HCT116 (cell line): ENCODE results near the gene SRGAP3. TPM values are rescaled to one million over a fixed set of nuclear protein-coding genes. Genes with fewer than 3 reads are reported as not detected.

Experiments used
- ATAC-seq: fragments of 200-7000 bp; cut with Tn5 transposase; 2 replicates; pipeline ENCODE4 v1.9.1; 2020; ENCODE audit warnings: mild to moderate bottlenecking, moderate library complexity
- BruUV-seq: library from RNA; stranded (reverse); fragments of 400-500 nt; replicated peaks from 2 replicates; lab custom pipeline; 2021; lab: Mats Ljungman, UMichigan
- CTCF ChIA-PET: fragments of 300-600 bp; sonication (Branson Sonifier 250); formaldehyde crosslinking; loops from one replicate; lab custom pipeline; 2021; ENCODE audit warnings: antibody characterized with exemption; lab: Charles Lee
- POLR2A ChIA-PET: fragments of 300-600, 350-600 bp; sonication (Branson Sonifier 250); formaldehyde crosslinking; loops from one replicate; lab custom pipeline; 2021; ENCODE audit warnings: antibody characterized with exemption; lab: Charles Lee
- RAD21 ChIA-PET, 2 experiments: fragments of 300-600 bp; sonication (Branson Sonifier 250); formaldehyde crosslinking; loops; one replicate each; lab custom pipeline; 2023; ENCODE audit warnings: low total read pairs in 2 of 2; ENCODE audit not compliant: uncharacterized antibody in 2 of 2, unreplicated experiment in 2 of 2, low non-redundant PET in 1 of 2; lab: Charles Lee
- DNase-seq: peaks from one replicate; pipeline ENCODE4 v3.0.0-alpha.2; 2010; ENCODE audit warnings: low read depth, low spot score
- H2AFZ ChIP-seq: fragments of 200-600 bp; shearing (Covaris generic), sonication (generic); 2 replicates; pipeline ENCODE4 v1.6.1; 2017; ENCODE audit warnings: low read depth, mixed run types, mixed read lengths, antibody characterized with exemption, low read length; ENCODE audit not compliant: poor library complexity, severe bottlenecking
- H3K27ac ChIP-seq: 2 replicates; pipeline ENCODE4 v1.5.1; 2012; ENCODE audit warnings: low read depth, low read length
- H3K27me3 ChIP-seq: fragments of 200-600 bp; sonication (generic); 2 replicates; pipeline ENCODE4 v1.6.1; 2016; ENCODE audit warnings: mixed run types, low read length, mixed read lengths; ENCODE audit not compliant: insufficient read depth
- H3K36me3 ChIP-seq, 2 experiments: fragments of 200-500 bp in 1 of 2; fragments of 200-600 bp in 1 of 2; sonication (Bioruptor generic) in 1 of 2; sonication (generic) in 1 of 2; 2 replicates each; pipeline versions ENCODE4 v1.5.1 to v1.6.1; 2014 to 2016; ENCODE audit warnings: low read length in 2 of 2, inconsistent platforms in 1 of 2, mixed read lengths in 1 of 2, mixed run types in 1 of 2; ENCODE audit not compliant: insufficient read depth in 2 of 2, control insufficient read depth in 1 of 2
- H3K4me1 ChIP-seq, 2 experiments: fragments of 200-600 bp in 1 of 2; sonication (generic) in 1 of 2; 2 replicates each; pipeline versions ENCODE4 v1.5.1 to v1.6.1; 2012 to 2017; ENCODE audit warnings: low read length in 2 of 2, inconsistent platforms in 1 of 2, mild to moderate bottlenecking in 1 of 2, mixed read lengths in 1 of 2, mixed run types in 1 of 2, moderate library complexity in 1 of 2; ENCODE audit not compliant: insufficient read depth in 2 of 2, control insufficient read depth in 1 of 2
- H3K4me2 ChIP-seq: fragments of 200-600 bp; sonication (generic); 2 replicates; pipeline ENCODE4 v1.6.1; 2017; ENCODE audit warnings: mixed run types, low read length, mixed read lengths
- H3K4me3 ChIP-seq, 2 experiments: fragments of 200-600 bp in 1 of 2; sonication (generic) in 1 of 2; replicated peaks in 1 of 2; 2 replicates each; pipeline ENCODE4 v1.5.1; 2011 to 2016; ENCODE audit warnings: low read length in 2 of 2, control low read depth in 1 of 2, low read depth in 1 of 2, mild to moderate bottlenecking in 1 of 2, mixed read lengths in 1 of 2, mixed run types in 1 of 2
- H3K79me2 ChIP-seq: fragments of 200-600 bp; sonication (generic); 2 replicates; pipeline ENCODE4 v1.6.1; 2017; ENCODE audit warnings: mild to moderate bottlenecking, mixed run types, low read length, moderate library complexity, mixed read lengths; ENCODE audit not compliant: insufficient read depth
- H3K9ac ChIP-seq: fragments of 200-600 bp; sonication (generic); 2 replicates; pipeline ENCODE4 v1.6.1; 2016; ENCODE audit warnings: low read length, mixed read lengths
- H3K9me2 ChIP-seq: fragments of 200-600 bp; sonication (generic), shearing (Covaris generic); 2 replicates; pipeline ENCODE4 v1.6.1; 2017; ENCODE audit warnings: mixed run types, mild to moderate bottlenecking, moderate library complexity; ENCODE audit not compliant: insufficient read depth
- H3K9me3 ChIP-seq, 2 experiments: fragments of 200-500 bp in 1 of 2; fragments of 200-600 bp in 1 of 2; sonication (Bioruptor generic) in 1 of 2; sonication (generic) in 1 of 2; 2 replicates each; pipeline ENCODE4 v1.6.1; 2014 to 2017; ENCODE audit warnings: low read length in 2 of 2, mixed read lengths in 2 of 2, inconsistent platforms in 1 of 2, low read depth in 1 of 2, mild to moderate bottlenecking in 1 of 2, mixed run types in 1 of 2, moderate library complexity in 1 of 2; ENCODE audit not compliant: control insufficient read depth in 1 of 2, insufficient read depth in 1 of 2
- H4K20me1 ChIP-seq: fragments of 200-600 bp; sonication (generic), shearing (Covaris generic); 2 replicates; pipeline ENCODE4 v1.6.1; 2017; ENCODE audit warnings: mixed run types, mild to moderate bottlenecking, moderate library complexity; ENCODE audit not compliant: insufficient read depth
- ATF3 ChIP-seq: IDR thresholded peaks from 2 replicates; pipeline ENCODE4 v1.6.1; 2012
- CBX3 ChIP-seq: IDR thresholded peaks from 2 replicates; pipeline ENCODE4 v1.6.1; 2012; ENCODE audit warnings: low read depth
- CEBPB ChIP-seq: IDR thresholded peaks from 2 replicates; pipeline ENCODE4 v1.6.1; 2012; ENCODE audit warnings: low read depth
- EGR1 ChIP-seq: IDR thresholded peaks from 2 replicates; pipeline ENCODE4 v1.6.1; 2012; ENCODE audit warnings: low read depth
- EZH2 ChIP-seq: fragments of 200-600 bp; sonication (generic); IDR thresholded peaks from 2 replicates; pipeline ENCODE4 v1.6.1; 2017; ENCODE audit warnings: antibody characterized with exemption, mixed run types
- EZH2phosphoT487 ChIP-seq: fragments of 200-600 bp; IDR thresholded peaks from 2 replicates; pipeline ENCODE4 v1.6.1; 2018; ENCODE audit warnings: antibody characterized with exemption, borderline replicate concordance
- FOSL1 ChIP-seq: IDR thresholded peaks from 2 replicates; pipeline ENCODE4 v1.6.1; 2012; ENCODE audit warnings: low read depth
- JUND ChIP-seq: IDR thresholded peaks from 2 replicates; pipeline ENCODE4 v1.6.1; 2012
- MAX ChIP-seq: IDR thresholded peaks from 2 replicates; pipeline ENCODE4 v1.6.1; 2012
- POLR2A ChIP-seq: IDR thresholded peaks from 2 replicates; pipeline ENCODE4 v1.7.0; 2011; ENCODE audit warnings: borderline replicate concordance; ENCODE audit not compliant: insufficient read depth, insufficient read length; ENCODE audit errors: extremely low read depth
- POLR2AphosphoS5 ChIP-seq: IDR thresholded peaks from 2 replicates; pipeline ENCODE4 v1.6.1; 2011; ENCODE audit warnings: mild to moderate bottlenecking, low read depth, low read length, moderate library complexity
- REST ChIP-seq: IDR thresholded peaks from 2 replicates; pipeline ENCODE4 v1.6.1; 2012; ENCODE audit warnings: low read depth
- SIN3A ChIP-seq: IDR thresholded peaks from 2 replicates; pipeline ENCODE4 v1.6.1; 2012; ENCODE audit warnings: low read depth
- SP1 ChIP-seq: IDR thresholded peaks from 2 replicates; pipeline ENCODE4 v1.6.1; 2012; ENCODE audit warnings: low read depth
- SRF ChIP-seq: IDR thresholded peaks from 2 replicates; pipeline ENCODE4 v1.6.1; 2012; ENCODE audit warnings: low read depth
- TCF7L2 ChIP-seq: IDR thresholded peaks from 2 replicates; pipeline ENCODE4 v1.7.0; 2011; ENCODE audit warnings: borderline replicate concordance, inconsistent platforms; ENCODE audit not compliant: insufficient read depth, insufficient read length; ENCODE audit errors: extremely low read depth
- YY1 ChIP-seq: IDR thresholded peaks from 2 replicates; pipeline ENCODE4 v1.6.1; 2011; ENCODE audit warnings: low read length, low read depth, moderate library complexity, mild to moderate bottlenecking; ENCODE audit not compliant: insufficient replicate concordance; ENCODE audit errors: extremely low read depth
- ZBTB33 ChIP-seq: IDR thresholded peaks from 2 replicates; pipeline ENCODE4 v1.6.1; 2011; ENCODE audit warnings: mild to moderate bottlenecking, low read length, moderate library complexity; ENCODE audit not compliant: insufficient replicate concordance; ENCODE audit errors: extremely low read depth
- ZFX ChIP-seq: fragments of 450-650 bp; IDR thresholded peaks from 2 replicates; pipeline ENCODE4 v1.6.1; 2017
- ZNF274 ChIP-seq: fragments of 200-500 bp; sonication (Bioruptor generic); IDR thresholded peaks from 2 replicates; pipeline ENCODE4 v1.6.1; 2014; ENCODE audit warnings: mild to moderate bottlenecking, low read depth, low read length, inconsistent platforms
- intact Hi-C: fragments of 100-400 bp; cut with micrococcal nuclease; formaldehyde crosslinking; loops from 2 replicates; pipeline ENCODE4 v1.10.0; 2022
- total RNA-seq: library from RNA; stranded (reverse); gene quantifications from one replicate; pipeline ENCODE4 v1.2.1, GENCODE V29; 2021; ENCODE audit not compliant: unreplicated experiment

Gene SRGAP3
- total RNA-seq, 1 experiment from 2014 or later: 8.3 TPM

GRCh38 chr3:9178697-9179096 lies 70.7 kb downstream of the SRGAP3 start:
- no TSS peak for BruUV-seq
- H3K27ac ChIP-seq: no peak overlapping the region
- no peak for TF ChIP-seq FOSL1
- TF ChIP-seq ZNF274: no peak
- no peak for TF ChIP-seq MAX
- TF ChIP-seq TCF7L2: no peak
- TF ChIP-seq CEBPB: no peak
- TF ChIP-seq REST: no peak
- TF ChIP-seq ATF3: no peak
- no peak for TF ChIP-seq ZBTB33
- TF ChIP-seq ZFX: no peak
- TF ChIP-seq SIN3A: no peak
- no peak for TF ChIP-seq EZH2phosphoT487
- TF ChIP-seq POLR2AphosphoS5: no peak
- no peak for TF ChIP-seq CBX3
- no peak for TF ChIP-seq EGR1
- no peak for TF ChIP-seq SP1
- no peak for TF ChIP-seq POLR2A
- TF ChIP-seq SRF: no peak
- TF ChIP-seq JUND: no peak
- TF ChIP-seq YY1: no peak
- no peak for TF ChIP-seq EZH2
- intact Hi-C loops: no loop called here
- H3K36me3 ChIP-seq: no peaks in the 10 kb centered on the region
- ATAC-seq: no peak
- H3K27me3 ChIP-seq: no peaks in the 10 kb centered on the region
- POLR2A ChIA-PET: no interaction called here
- H4K20me1 ChIP-seq: no peaks in the 10 kb centered on the region
- H3K9me2 ChIP-seq: no peaks in the 10 kb centered on the region
- no peak for DNase-seq
- RAD21 ChIA-PET: no interaction called here
- H3K9ac ChIP-seq: no peak overlapping the region
- H2AFZ ChIP-seq: no peak overlapping the region
- H3K4me1 ChIP-seq: peaks cover 13% of the 10 kb centered on the region in 2 experiments
- CTCF ChIA-PET: no interaction called here
- H3K4me2 ChIP-seq: no peak overlapping the region
- H3K4me3 ChIP-seq: no peak overlapping the region
- H3K79me2 ChIP-seq: no peaks in the 10 kb centered on the region
- no peaks in the 10 kb centered on the region for H3K9me3 ChIP-seq
